Right atrium auricular region (tissue), 2 donors: ENCODE data around the gene ARMC5. TPM values are rescaled to one million over a fixed set of nuclear protein-coding genes. Genes with fewer than 3 reads are reported as not detected.

Experiments used
- DNase-seq: peaks from one replicate; pipeline ENCODE4 v3.0.0-alpha.2; 2019; ENCODE audit warnings: low spot score
- H3K27ac ChIP-seq, 2 donors: fragments of 200-600 bp; sonication (generic); 1 replicate in 1 of 2; 2 replicates in 1 of 2; pipeline ENCODE4 v1.5.1; 2016 to 2019
- H3K27me3 ChIP-seq, 2 donors: fragments of 200-600 bp; sonication (generic); one replicate each; pipeline versions ENCODE4 v1.5.1 to v1.6.0; 2017 to 2019
- H3K36me3 ChIP-seq: fragments of 200-600 bp; sonication (generic); one replicate; pipeline ENCODE4 v1.5.1; 2016
- H3K4me1 ChIP-seq, 2 donors: fragments of 200-600 bp; sonication (generic); one replicate each; pipeline versions ENCODE4 v1.5.1 to v1.6.0; 2017 to 2019
- H3K4me3 ChIP-seq, 2 donors: fragments of 200-600 bp; sonication (generic); 1 replicate in 1 of 2; 2 replicates in 1 of 2; pipeline ENCODE4 v1.5.1; 2017 to 2019; ENCODE audit warnings: mild to moderate bottlenecking in 1 of 2, moderate library complexity in 1 of 2
- H3K9me3 ChIP-seq, 2 donors: fragments of 200-600 bp; sonication (generic); one replicate each; pipeline ENCODE4 v1.5.1; 2019
- CTCF ChIP-seq, 2 donors: fragments of 200-600 bp; sonication (generic); IDR thresholded peaks; one replicate each; pipeline ENCODE4 v1.5.1; 2019; ENCODE audit warnings: antibody characterized with exemption in 2 of 2
- total RNA-seq, 2 donors: library from RNA; depleted of rRNA; stranded (reverse); fragments of >200 nt; gene quantifications; one replicate each; pipeline ENCODE4 v1.1.0, GENCODE V29; 2016

ARMC5 gene
- total RNA-seq, 2 donors from 2014 or later: 7.4 to 9.0 TPM

- H3K9me3 ChIP-seq: no peaks in the 10 kb centered on the region
- peak overlapping the region; percentile 94 to 99 for H3K27ac ChIP-seq
- peak; percentile 66 to 84 for TF ChIP-seq CTCF (IDR thresholded peaks at IDR 0.05)
- H3K27me3 ChIP-seq: no peaks in the 10 kb centered on the region
- H3K4me1 ChIP-seq: peaks cover 3 to 25% of the 10 kb centered on the region in 2 donors
- H3K4me3 ChIP-seq: peak overlapping the region; percentile 78 to 83
- peak; percentile 95 for DNase-seq
- peaks cover 46% of the 10 kb centered on the region for H3K36me3 ChIP-seq
Measured at GRCh38 chr16:31472709-31473203, 13.5 kb downstream of the ARMC5 start.

- no peak for TF ChIP-seq CTCF (IDR thresholded peaks at IDR 0.05)
- Histone ChIP-seq H3K9me3 (no peaks in the 10 kb centered on the region), H3K4me1 (peaks cover 3 to 25% of the 10 kb centered on the region in 2 donors), H3K4me3 (peak overlapping the region in 1 of 2 donors; percentile 83), H3K27ac (peak overlapping the region; percentile 94 to 99), H3K36me3 (peaks cover 52% of the 10 kb centered on the region), H3K27me3 (no peaks in the 10 kb centered on the region)
- no peak for DNase-seq
Measured at GRCh38 chr16:31473264-31473984, 14.1 kb downstream of the ARMC5 start.

- H3K4me1 ChIP-seq: peaks cover 3 to 25% of the 10 kb centered on the region in 2 donors
Measured at GRCh38 chr16:31474173-31474714, 14.9 kb downstream of the ARMC5 start.

GRCh38 chr16:31474773-31475738 lies 15.8 kb downstream of the ARMC5 start:
- H3K27ac ChIP-seq: peak overlapping the region in 1 of 2 donors; percentile 39
- no peaks in the 10 kb centered on the region for H3K9me3 ChIP-seq
- TF ChIP-seq CTCF (IDR thresholded peaks at IDR 0.05): no peak
- peaks cover 52% of the 10 kb centered on the region for H3K36me3 ChIP-seq
- peaks cover 3 to 30% of the 10 kb centered on the region in 2 donors for H3K4me1 ChIP-seq
- H3K4me3 ChIP-seq: no peak overlapping the region
- DNase-seq: no peak
- no peaks in the 10 kb centered on the region for H3K27me3 ChIP-seq

More at GRCh38 chr16:31474173-31474714, 14.9 kb downstream of the ARMC5 start:
- Histone ChIP-seq H3K9me3 (no peaks in the 10 kb centered on the region), H3K36me3 (peaks cover 52% of the 10 kb centered on the region), H3K4me3 (no peak overlapping the region), H3K27me3 (no peaks in the 10 kb centered on the region), H3K27ac (peak overlapping the region in 1 of 2 donors; percentile 39)
- TF ChIP-seq CTCF (IDR thresholded peaks at IDR 0.05): no peak
- DNase-seq: no peak

GRCh38 chr16:31475946-31476302 lies 16.6 kb downstream of the ARMC5 start:
- H3K9me3 ChIP-seq: no peaks in the 10 kb centered on the region
- no peak overlapping the region for H3K27ac ChIP-seq
- peaks cover 52% of the 10 kb centered on the region for H3K36me3 ChIP-seq
- H3K4me1 ChIP-seq: peaks cover 3 to 37% of the 10 kb centered on the region in 2 donors
- no peak overlapping the region for H3K4me3 ChIP-seq
- no peaks in the 10 kb centered on the region for H3K27me3 ChIP-seq
- no peak for TF ChIP-seq CTCF (IDR thresholded peaks at IDR 0.05)
- DNase-seq: no peak
